Erythroblast (primary cell): ENCODE results near the gene LRRC8C.

Experiments
- GATA1 ChIP-seq: IDR thresholded peaks from 2 replicates; pipeline ENCODE4 v1.6.1; 2011; ENCODE audit warnings: low read depth, mild to moderate bottlenecking, control low read depth, low read length, moderate library complexity
- POLR2A ChIP-seq: IDR thresholded peaks from 2 replicates; pipeline ENCODE4 v1.6.1; 2011; ENCODE audit warnings: mild to moderate bottlenecking, low read length

DNA sequence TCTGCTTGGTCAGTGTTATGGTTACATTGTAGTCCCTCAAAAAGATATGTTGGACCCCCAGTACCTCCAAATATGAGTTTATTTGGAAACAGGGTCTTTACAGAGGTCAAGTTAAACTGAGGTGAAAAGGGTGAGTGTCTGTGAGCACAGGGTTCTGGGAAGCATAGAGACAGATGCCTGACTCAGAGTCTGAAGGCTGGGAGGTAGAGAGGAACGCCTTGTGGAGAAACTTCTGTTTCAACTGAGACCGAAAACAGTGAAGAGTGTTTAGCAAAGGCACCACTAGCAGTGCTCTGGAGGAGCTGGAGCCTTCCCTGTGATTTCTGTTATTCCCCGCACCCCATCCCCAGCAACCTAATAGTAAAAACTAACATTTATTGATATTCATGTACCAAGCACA lies 122.7 kb downstream of the LRRC8C start:
- no peak for TF ChIP-seq POLR2A
- no peak for TF ChIP-seq GATA1
